NCI-H1105 (cell line): ENCODE results near the gene BRINP1.

Experiments used
- DNase-seq: peaks from one replicate; lab custom pipeline; 2025; lab: John Stamatoyannopoulos, UW

BRINP1 gene

GRCh38 chr9:119368681-119369581 lies at the start of gene BRINP1:
Gene BRINP1 (minus strand): TSS chr9:119369435. CDS start chr9:119313355, 56,080 bp downstream.
- peak; percentile 27 for DNase-seq

- DNase-seq, result no peak
Measured at GRCh38 chr9:119418721-119419120, 49.5 kb upstream of the BRINP1 start.

- no peak for DNase-seq
Measured at GRCh38 chr9:119416793-119417192, 47.6 kb upstream of the BRINP1 start.

GRCh38 chr9:119412399-119412798 lies 43.2 kb upstream of the BRINP1 start:
- no peak for DNase-seq

- DNase-seq, result no peak
Measured at GRCh38 chr9:119409552-119409951, 40.3 kb upstream of the BRINP1 start.

GRCh38 chr9:119400606-119401005 lies 31.4 kb upstream of the BRINP1 start:
- DNase-seq, result no peak

GRCh38 chr9:119398350-119398749 lies 29.1 kb upstream of the BRINP1 start:
- no peak for DNase-seq

- DNase-seq, result no peak
Measured at GRCh38 chr9:119391878-119392277, 22.6 kb upstream of the BRINP1 start.

- DNase-seq, result peak; percentile 14
Measured at GRCh38 chr9:119375892-119376291, 6.7 kb upstream of the BRINP1 start.

GRCh38 chr9:119372951-119373350 lies 3.7 kb upstream of the BRINP1 start:
- no peak for DNase-seq

GRCh38 chr9:119370816-119371215 lies 1.6 kb upstream of the BRINP1 start:
- DNase-seq, result no peak

- no peak for DNase-seq
Measured at GRCh38 chr9:119369680-119370366, 588 bp upstream of the BRINP1 start.

GRCh38 chr9:119368179-119368578 lies 1.1 kb downstream of the BRINP1 start:
- no peak for DNase-seq

- DNase-seq, result no peak
Measured at GRCh38 chr9:119367683-119368075, 1.6 kb downstream of the BRINP1 start.

GRCh38 chr9:119366909-119367682 lies 2.1 kb downstream of the BRINP1 start:
- DNase-seq, result no peak

GRCh38 chr9:119365291-119366027 lies 3.8 kb downstream of the BRINP1 start:
- peak; percentile 7 for DNase-seq

GRCh38 chr9:119360237-119360636 lies 9.0 kb downstream of the BRINP1 start:
- DNase-seq, result no peak

- no peak for DNase-seq
Measured at GRCh38 chr9:119357336-119358096, 11.7 kb downstream of the BRINP1 start.

GRCh38 chr9:119349351-119349825 lies 19.8 kb downstream of the BRINP1 start:
- DNase-seq, result no peak

- no peak for DNase-seq
Measured at GRCh38 chr9:119343059-119343990, 25.9 kb downstream of the BRINP1 start.
